Right lobe of liver (tissue), 6 donors: ENCODE data around the gene CSGALNACT2. TPM values are rescaled to one million over a fixed set of nuclear protein-coding genes. Genes with fewer than 3 reads are reported as not detected.
A peak's percentile ranks its signal among the peaks of the same experiment; 100 is the strongest.
"Not testable (repeated sequence)": the region's sequence is repeated elsewhere in the genome, so short reads cannot be mapped to it uniquely, and the experiment has no call there.

Experiments
- ATAC-seq, 4 donors: fragments of 200-7000 bp; cut with Tn5 transposase; one replicate each; pipeline ENCODE4 v1.9.1; 2020; ENCODE audit warnings: mild to moderate bottlenecking in 4 of 4, moderate library complexity in 4 of 4
- DNase-seq, 3 donors: peaks; one replicate each; pipeline ENCODE4 v3.0.0-alpha.2; 2020
- H3K27ac ChIP-seq, 3 donors: fragments of 200-600 bp; one replicate each; pipeline ENCODE4 v1.8.0; 2022
- H3K27me3 ChIP-seq, 2 donors: fragments of 200-600 bp; one replicate each; pipeline ENCODE4 v1.8.0; 2022
- H3K36me3 ChIP-seq, 4 donors: fragments of 200-600 bp; sonication (generic) in 1 of 4; one replicate each; pipeline versions ENCODE4 v1.5.1 to v1.8.0; 2017 to 2022; ENCODE audit warnings: control low read depth in 1 of 4
- H3K4me1 ChIP-seq, 4 donors: fragments of 200-600 bp; sonication (generic) in 1 of 4; one replicate each; pipeline versions ENCODE4 v1.5.1 to v1.8.0; 2017 to 2022; ENCODE audit warnings: control low read depth in 1 of 4
- H3K4me3 ChIP-seq, 3 donors: fragments of 200-600 bp; one replicate each; pipeline ENCODE4 v1.8.0; 2022
- H3K9me3 ChIP-seq, 4 donors: fragments of 200-600 bp; sonication (generic) in 1 of 4; one replicate each; pipeline versions ENCODE4 v1.5.1 to v1.8.0; 2017 to 2022; ENCODE audit warnings: control low read depth in 1 of 4
- CTCF ChIP-seq, 4 donors: fragments of 200-600 bp in 3 of 4; fragments of 450-650 bp in 1 of 4; IDR thresholded peaks; one replicate each; pipeline versions ENCODE4 v1.5.1 to v1.8.0; 2016 to 2022; ENCODE audit warnings: antibody characterized with exemption in 4 of 4, mild to moderate bottlenecking in 2 of 4
- POLR2A ChIP-seq: fragments of 450-650 bp; IDR thresholded peaks from one replicate; pipeline ENCODE4 v1.6.1; 2017; ENCODE audit warnings: antibody characterized with exemption, mild to moderate bottlenecking
- WGBS: methylation state at CpG from one replicate; pipeline ENCODE4 v1.1.6; 2018; ENCODE audit warnings: low coverage, low lambda C conversion rate; ENCODE audit not compliant: insufficient coverage; ENCODE audit errors: missing lambda C conversion rate; 5-methylcytosine and 5-hydroxymethylcytosine counted together
- intact Hi-C, 2 donors: fragments of 100-400 bp; cut with DNase I; formaldehyde crosslinking; loops; one replicate each; pipeline versions ENCODE4 v1.11.2 to v1.14.1; 2022
- total RNA-seq, 6 experiments: library from RNA; depleted of rRNA in 2 of 6; stranded (reverse); fragments of >200 nt in 2 of 6; fragmentation: NEBNext Ultra II Directional in 3 of 6; extraction: Animal tissue kit (Norgen Biotek cat#: 25700) in 3 of 6; gene quantifications; one replicate each; pipeline versions ENCODE4 v1.1.0 to v1.2.4, GENCODE V29; 2016 to 2023
- donor health status: DM: no; HTN: yes; CAD: no.
- donor health status: DM: no; HTN: no; CAD: no.
- donor health status: DM: no; HTN: no; CAD: no.
- donor health status: DM: no; HTN: yes; CAD: no.
- donor health status: DM: no; HTN: yes; CAD: no.

CSGALNACT2 gene
- total RNA-seq, 6 experiments from 2014 or later: 5.4 to 11.1 (median 8.3) TPM

DNA sequence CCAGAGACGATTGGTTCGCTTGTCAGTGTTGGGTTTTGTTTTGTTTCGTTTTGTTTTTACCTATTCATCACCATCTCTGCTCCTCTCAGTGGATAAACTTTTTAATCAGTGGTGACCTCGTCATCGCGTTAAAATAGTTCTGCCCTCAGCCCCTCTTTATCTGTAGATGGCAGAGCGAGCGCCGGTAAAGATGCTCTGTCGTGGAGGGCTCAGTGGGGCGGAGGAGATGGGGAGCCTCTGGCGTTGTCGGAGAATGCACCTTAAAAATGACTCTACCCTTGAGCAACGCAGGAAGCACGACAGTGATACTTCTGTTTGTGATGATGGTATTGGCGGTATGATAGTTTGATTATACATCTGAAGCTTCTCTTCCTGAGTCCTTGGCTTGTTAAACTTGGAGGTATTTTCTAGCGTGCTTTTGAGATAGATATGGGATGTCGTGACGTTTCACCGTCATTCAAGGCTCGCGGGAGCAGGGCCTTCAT, 554 bp downstream of the CSGALNACT2 start:
- WGBS: 0% methylated on average over 22 of the region's 22 CpGs
- peak overlapping the region; percentile 79 to 91 (median 85) for H3K27ac ChIP-seq

DNA sequence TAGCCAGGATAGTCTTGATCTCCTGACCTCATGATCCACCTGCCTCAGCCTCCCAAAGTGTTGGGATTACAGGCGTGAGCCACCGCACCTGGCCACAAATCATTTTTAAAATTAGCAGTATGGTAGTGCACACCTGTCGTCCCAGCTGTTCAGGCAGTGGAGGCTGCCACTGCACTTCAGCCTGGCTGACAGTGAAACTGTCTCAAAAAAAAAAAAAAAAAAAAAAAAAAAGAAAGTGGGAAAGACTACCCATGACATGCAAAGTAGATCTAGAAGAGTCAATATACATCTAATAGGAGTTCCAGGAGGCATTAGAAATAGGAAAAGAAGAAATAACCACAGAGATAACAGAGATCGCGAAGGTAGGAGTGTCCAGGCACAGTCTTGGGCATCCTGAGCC, 3.2 kb downstream of the CSGALNACT2 start:
- Histone ChIP-seq H3K36me3 (no peaks in the 10 kb centered on the region), H3K4me1 (peaks cover 0 to 19% (median 3%) of the 10 kb centered on the region in 4 donors), H3K4me3 (no peak overlapping the region), H3K27me3 (no peaks in the 10 kb centered on the region), H3K27ac (no peak overlapping the region), H3K9me3 (no peaks in the 10 kb centered on the region)
- WGBS: 86% methylated on average over 5 of the region's 5 CpGs
- no peak for ATAC-seq
- no peak for DNase-seq
- TF ChIP-seq CTCF (IDR thresholded peaks at IDR 0.05) (no peak), POLR2A (no peak)
- intact Hi-C loops: no loop called here

More for the DNA sequence above, 554 bp downstream of the CSGALNACT2 start:
- Histone ChIP-seq H3K27me3 (no peaks in the 10 kb centered on the region), H3K4me3 (peak overlapping the region; percentile 74 to 98 (median 91)), H3K36me3 (no peaks in the 10 kb centered on the region), H3K9me3 (no peaks in the 10 kb centered on the region), H3K4me1 (peaks cover 0 to 19% (median 3%) of the 10 kb centered on the region in 4 donors)
- intact Hi-C loops: no loop called here
- TF ChIP-seq POLR2A (no peak), CTCF (IDR thresholded peaks at IDR 0.05) (no peak)
- DNase-seq (no peak), ATAC-seq (peak; percentile 22 to 41 (median 30))

DNA sequence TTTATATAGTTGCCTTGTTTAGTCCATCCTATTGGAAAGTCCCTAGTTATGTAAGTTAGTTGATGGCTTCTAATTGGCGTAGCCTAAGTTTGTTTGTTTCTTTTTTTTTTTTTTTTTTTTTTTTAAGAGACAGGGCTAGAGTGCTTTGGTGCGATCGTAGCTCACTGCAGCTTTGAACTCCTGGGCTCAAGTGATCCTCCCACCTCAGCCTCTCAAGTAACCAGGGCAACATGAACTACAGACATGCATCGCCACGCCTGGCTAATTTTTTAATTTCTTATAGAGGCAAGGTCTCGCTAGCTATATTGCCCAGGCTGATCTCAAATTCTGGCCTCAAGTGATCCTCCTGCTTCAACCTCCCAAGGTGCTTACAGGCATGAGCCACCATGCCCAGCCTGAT, 7.1 kb downstream of the CSGALNACT2 start:
- intact Hi-C loops: no loop called here
- H3K9me3 ChIP-seq: peaks cover 0 to 3% (median 0%) of the 10 kb centered on the region in 4 donors
- TF ChIP-seq POLR2A: no peak
- no peak for TF ChIP-seq CTCF (IDR thresholded peaks at IDR 0.05)
- no peak for DNase-seq
- H3K36me3 ChIP-seq: no peaks in the 10 kb centered on the region
- no peaks in the 10 kb centered on the region for H3K4me1 ChIP-seq
- WGBS: 94% methylated on average over 6 of the region's 6 CpGs
- no peaks in the 10 kb centered on the region for H3K27me3 ChIP-seq
- H3K27ac ChIP-seq: no peak overlapping the region
- no peak for ATAC-seq
- H3K4me3 ChIP-seq: no peak overlapping the region

DNA sequence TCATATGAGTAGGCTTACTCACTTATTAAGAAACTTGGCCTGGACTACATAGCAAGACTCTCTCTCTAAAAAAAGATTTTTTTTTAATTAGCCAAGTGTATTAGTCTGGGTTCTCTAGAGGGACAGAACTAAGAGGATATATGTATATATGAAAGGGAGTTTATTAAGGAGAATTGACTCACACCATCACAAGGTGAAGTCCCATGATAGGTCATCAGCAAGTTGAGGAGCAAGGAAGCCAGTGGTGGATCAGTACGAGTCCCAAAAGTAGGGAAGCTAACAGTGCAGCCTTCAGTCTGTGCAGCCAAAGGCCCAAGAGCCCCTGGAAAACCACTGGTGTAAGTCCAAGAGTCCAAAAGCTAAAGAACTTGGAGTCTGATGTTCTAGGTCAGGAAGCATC, 7.7 kb downstream of the CSGALNACT2 start:
- DNase-seq, H3K9me3 ChIP-seq, H3K36me3 ChIP-seq, H3K4me1 ChIP-seq, H3K4me3 ChIP-seq, ATAC-seq, H3K27ac ChIP-seq, H3K27me3 ChIP-seq, intact Hi-C loops: not testable (repeated sequence)
- WGBS: no CpG with 5 or more reads among the region's 1 CpG

- no peak overlapping the region for H3K27ac ChIP-seq
- peaks cover 0 to 3% (median 0%) of the 10 kb centered on the region in 4 donors for H3K9me3 ChIP-seq
- ATAC-seq (no peak), DNase-seq (no peak)
- intact Hi-C loops: no loop called here
- WGBS: 61% methylated on average over 2 of the region's 2 CpGs
- no peaks in the 10 kb centered on the region for H3K27me3 ChIP-seq
- no peaks in the 10 kb centered on the region for H3K4me1 ChIP-seq
- TF ChIP-seq POLR2A (no peak), CTCF (IDR thresholded peaks at IDR 0.05) (no peak)
- no peak overlapping the region for H3K4me3 ChIP-seq
- H3K36me3 ChIP-seq: no peaks in the 10 kb centered on the region
Observed at GRCh38 chr10:43151371-43151770, 13.1 kb downstream of the CSGALNACT2 start.
